HepG2 (cell line): Measurements from ENCODE around the gene DRC3. TPM values are rescaled to one million over a fixed set of nuclear protein-coding genes. Genes with fewer than 3 reads are reported as not detected.
A peak's percentile ranks its signal among the peaks of the same experiment; 100 is the strongest.

ENCODE experiments used
- ADNP ChIP-seq: sonication (generic); formaldehyde crosslinking; IDR thresholded peaks from 2 replicates; pipeline ENCODE4 v1.4.0; 2020; ENCODE audit warnings: missing genetic modification reagents
- DPF2 ChIP-seq: sonication (generic); formaldehyde crosslinking; IDR thresholded peaks from 2 replicates; pipeline ENCODE4 v1.4.0; 2020; ENCODE audit warnings: mild to moderate bottlenecking, low read depth, missing genetic modification reagents, borderline replicate concordance
- EZH2 ChIP-seq: conservative IDR thresholded peaks from 2 replicates; pipeline ENCODE4 v1.6.1; 2012; ENCODE audit warnings: mild to moderate bottlenecking, low read depth, low read length, moderate library complexity
- FOXA3 ChIP-seq: IDR thresholded peaks from 2 replicates; pipeline ENCODE4 v1.6.1; 2016; ENCODE audit warnings: missing genetic modification reagents, missing compliant biosample characterization
- GATA4 ChIP-seq: sonication (generic); IDR thresholded peaks from 2 replicates; pipeline ENCODE4 v1.6.1; 2016; ENCODE audit warnings: antibody characterized with exemption, low read depth, borderline replicate concordance
- HNF4A ChIP-seq: sonication (generic); formaldehyde crosslinking; IDR thresholded peaks from 2 replicates; pipeline ENCODE4 v1.4.0; 2020; ENCODE audit warnings: missing genetic modification reagents
- IKZF5 ChIP-seq: IDR thresholded peaks from 2 replicates; pipeline ENCODE4 v1.6.1; 2018; ENCODE audit warnings: missing genetic modification reagents, mild to moderate bottlenecking, missing compliant biosample characterization
- MIXL1 ChIP-seq: IDR thresholded peaks from 2 replicates; pipeline ENCODE4 v1.6.1; 2016
- NFYC ChIP-seq: IDR thresholded peaks from 2 replicates; pipeline ENCODE4 v1.6.1; 2016; ENCODE audit warnings: missing genetic modification reagents, missing compliant biosample characterization
- PREB ChIP-seq: sonication (generic); formaldehyde crosslinking; IDR thresholded peaks from 2 replicates; pipeline ENCODE4 v1.4.0; 2020; ENCODE audit warnings: missing genetic modification reagents
- SAP130 ChIP-seq: IDR thresholded peaks from 2 replicates; pipeline ENCODE4 v1.6.1; 2016; ENCODE audit warnings: low read depth
- SP4 ChIP-seq: sonication (generic); formaldehyde crosslinking; IDR thresholded peaks from 2 replicates; pipeline ENCODE4 v1.8.1; 2023; ENCODE audit warnings: mild to moderate bottlenecking, missing genetic modification reagents
- THAP11 ChIP-seq: IDR thresholded peaks from 2 replicates; pipeline ENCODE4 v1.6.1; 2016; ENCODE audit warnings: missing biosample characterization, missing genetic modification reagents
- ZBTB37 ChIP-seq: sonication (generic); formaldehyde crosslinking; IDR thresholded peaks from 2 replicates; pipeline ENCODE4 v1.4.0; 2020; ENCODE audit warnings: mild to moderate bottlenecking, missing genetic modification reagents
- ZFX ChIP-seq: sonication (generic); formaldehyde crosslinking; IDR thresholded peaks from 2 replicates; pipeline ENCODE4 v1.4.0; 2020; ENCODE audit warnings: mild to moderate bottlenecking, low read depth, missing genetic modification reagents, moderate library complexity
- ZNF207 ChIP-seq: fragments of 450-650 bp; IDR thresholded peaks from 2 replicates; pipeline ENCODE4 v1.6.1; 2016; ENCODE audit warnings: antibody characterized with exemption, borderline replicate concordance
- ZNF737 ChIP-seq: sonication (generic); formaldehyde crosslinking; IDR thresholded peaks from 2 replicates; pipeline ENCODE4 v1.5.0; 2020; ENCODE audit warnings: missing genetic modification reagents, mild to moderate bottlenecking, borderline replicate concordance
- ZNF839 ChIP-seq: sonication (generic); formaldehyde crosslinking; IDR thresholded peaks from 2 replicates; pipeline ENCODE4 v1.4.0; 2020; ENCODE audit warnings: missing genetic modification reagents, mild to moderate bottlenecking, borderline replicate concordance
- ZNF891 ChIP-seq: sonication (generic); formaldehyde crosslinking; IDR thresholded peaks from 2 replicates; pipeline ENCODE4 v1.5.0; 2020; ENCODE audit warnings: mild to moderate bottlenecking, missing genetic modification reagents
- polyA plus RNA-seq, 8 experiments: library from polyadenylated mRNA; depleted of rRNA in 3 of 8; stranded (reverse) in 7 of 8; unstranded in 1 of 8; fragments of >200 nt; fragmentation: Illumina TruSeq in 4 of 8; extraction: Trizol in 4 of 8; gene quantifications; 2 replicates each; pipeline versions ENCODE4 v1.2.1 to v1.2.3, GENCODE V29; 2011 to 2016; ENCODE audit warnings: low read depth in 4 of 8, missing spikeins in 1 of 8, mixed read lengths in 1 of 8; ENCODE audit not compliant: insufficient read depth in 1 of 8
- total RNA-seq, 5 experiments: library from RNA; depleted of rRNA; stranded (reverse); fragments of >200 nt; fragmentation: Illumina TruSeq; extraction: Trizol; gene quantifications; 2 replicates each; pipeline ENCODE4 v1.2.3, GENCODE V29; 2016; ENCODE audit warnings: low read depth in 1 of 5
- TF ChIP-seq, protein P1 (sequence below): IDR thresholded peaks from 2 replicates; pipeline ENCODE4 v1.6.1; 2012; ENCODE audit warnings: inconsistent platforms
- TF ChIP-seq, protein P2 (sequence below): fragments of 450-650 bp; IDR thresholded peaks from 2 replicates; pipeline ENCODE4 v1.6.1; 2016
- TF ChIP-seq, protein P3 (sequence below): sonication (generic); formaldehyde crosslinking; IDR thresholded peaks from 2 replicates; pipeline ENCODE4 v1.9.0; 2021; ENCODE audit warnings: missing genetic modification reagents, mild to moderate bottlenecking, borderline replicate concordance

Gene DRC3
- total and polyA plus RNA-seq, 2 of the 13 experiments (the other 11 are each of a cell fraction or from before 2014, with no cell fraction given) = 0.53 to 0.87 TPM

- TF ChIP-seq HNF4A (CRISPR knock-in tag) (peak; percentile 87), FOXA3 (CRISPR knock-in tag) (peak; percentile 49; the same call in 1 of the 2 replicates), SP4 (CRISPR knock-in tag) (no peak), PREB (CRISPR knock-in tag) (no peak), MIXL1 (CRISPR knock-in tag) (peak; percentile 38; the same call in 1 of the 2 replicates), THAP11 (peak; percentile 41; the same call in 1 of the 2 replicates), GATA4 (peak; percentile 76; the same call in 1 of the 2 replicates), DPF2 (CRISPR knock-in tag) (peak; percentile 79), ZNF737 (no peak), ZNF207 (no peak), ZFX (CRISPR knock-in tag) (0 out of 2 replicates have a peak, but pooled peaks have one; percentile 27), IKZF5 (CRISPR knock-in tag) (0 out of 2 replicates have a peak, but pooled peaks have one; percentile 49), NFYC (CRISPR knock-in tag) (no peak), SAP130 (peak; percentile 66), ZBTB37 (CRISPR knock-in tag) (no peak), ZNF839 (CRISPR knock-in tag) (no peak), EZH2 (no peak), ADNP (no peak), ZNF891 (no peak)
- TF ChIP-seq, protein P1, sequence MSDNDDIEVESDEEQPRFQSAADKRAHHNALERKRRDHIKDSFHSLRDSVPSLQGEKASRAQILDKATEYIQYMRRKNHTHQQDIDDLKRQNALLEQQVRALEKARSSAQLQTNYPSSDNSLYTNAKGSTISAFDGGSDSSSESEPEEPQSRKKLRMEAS = peak; percentile 44; the same call in 1 of the 2 replicates
- TF ChIP-seq, protein P2, sequence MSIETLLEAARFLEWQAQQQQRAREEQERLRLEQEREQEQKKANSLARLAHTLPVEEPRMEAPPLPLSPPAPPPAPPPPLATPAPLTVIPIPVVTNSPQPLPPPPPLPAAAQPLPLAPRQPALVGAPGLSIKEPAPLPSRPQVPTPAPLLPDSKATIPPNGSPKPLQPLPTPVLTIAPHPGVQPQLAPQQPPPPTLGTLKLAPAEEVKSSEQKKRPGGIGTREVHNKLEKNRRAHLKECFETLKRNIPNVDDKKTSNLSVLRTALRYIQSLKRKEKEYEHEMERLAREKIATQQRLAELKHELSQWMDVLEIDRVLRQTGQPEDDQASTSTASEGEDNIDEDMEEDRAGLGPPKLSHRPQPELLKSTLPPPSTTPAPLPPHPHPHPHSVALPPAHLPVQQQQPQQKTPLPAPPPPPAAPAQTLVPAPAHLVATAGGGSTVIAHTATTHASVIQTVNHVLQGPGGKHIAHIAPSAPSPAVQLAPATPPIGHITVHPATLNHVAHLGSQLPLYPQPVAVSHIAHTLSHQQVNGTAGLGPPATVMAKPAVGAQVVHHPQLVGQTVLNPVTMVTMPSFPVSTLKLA = no peak
- TF ChIP-seq, protein P3, sequence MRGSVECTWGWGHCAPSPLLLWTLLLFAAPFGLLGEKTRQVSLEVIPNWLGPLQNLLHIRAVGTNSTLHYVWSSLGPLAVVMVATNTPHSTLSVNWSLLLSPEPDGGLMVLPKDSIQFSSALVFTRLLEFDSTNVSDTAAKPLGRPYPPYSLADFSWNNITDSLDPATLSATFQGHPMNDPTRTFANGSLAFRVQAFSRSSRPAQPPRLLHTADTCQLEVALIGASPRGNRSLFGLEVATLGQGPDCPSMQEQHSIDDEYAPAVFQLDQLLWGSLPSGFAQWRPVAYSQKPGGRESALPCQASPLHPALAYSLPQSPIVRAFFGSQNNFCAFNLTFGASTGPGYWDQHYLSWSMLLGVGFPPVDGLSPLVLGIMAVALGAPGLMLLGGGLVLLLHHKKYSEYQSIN = no peak
Measured at GRCh38 chr17:18017958-18018357, 45.3 kb downstream of the DRC3 start (continued).
